Body of pancreas (tissue), 4 donors: ENCODE results near the gene PHACTR3. TPM values are rescaled to one million over a fixed set of nuclear protein-coding genes. Genes with fewer than 3 reads are reported as not detected.

Source experiments
- ATAC-seq: fragments of 150-250 bp; one replicate; pipeline ENCODE4 v1.9.1; 2016
- DNase-seq, 4 donors: peaks; one replicate each; pipeline ENCODE4 v3.0.0-alpha.2; 2019
- H3K27ac ChIP-seq, 4 donors: fragments of 200-600 bp; sonication (generic); 1 replicate in 3 of 4; 2 replicates in 1 of 4; pipeline versions ENCODE4 v1.5.1 to v1.6.1; 2016 to 2019; ENCODE audit warnings: mild to moderate bottlenecking in 1 of 4, mixed read lengths in 1 of 4, moderate library complexity in 1 of 4
- H3K27me3 ChIP-seq, 2 donors: fragments of 200-600 bp; sonication (generic); one replicate each; pipeline ENCODE4 v1.6.0; 2016; ENCODE audit warnings: mild to moderate bottlenecking in 1 of 2
- H3K36me3 ChIP-seq, 2 donors: fragments of 200-600 bp; sonication (generic); replicated peaks in 1 of 2; 2 replicates each; pipeline ENCODE4 v1.5.1; 2016; ENCODE audit warnings: low read depth in 2 of 2; ENCODE audit not compliant: insufficient read depth in 1 of 2
- H3K4me1 ChIP-seq: fragments of 200-600 bp; sonication (generic); one replicate; pipeline ENCODE4 v1.6.0; 2016
- H3K4me3 ChIP-seq, 2 donors: fragments of 200-600 bp; sonication (generic); 1 replicate in 1 of 2; 2 replicates in 1 of 2; pipeline ENCODE4 v1.5.1; 2016 to 2019
- H3K9me3 ChIP-seq, 3 donors: fragments of 200-600 bp; sonication (generic); 1 replicate in 2 of 3; 2 replicates in 1 of 3; pipeline ENCODE4 v1.5.1; 2016
- POLR2A ChIP-seq, 3 donors: fragments of 450-650 bp; IDR thresholded peaks; one replicate each; pipeline ENCODE4 v1.6.1; 2016; ENCODE audit warnings: antibody characterized with exemption in 3 of 3, mild to moderate bottlenecking in 2 of 3
- WGBS, 2 donors: methylation state at CpG; one replicate each; pipeline ENCODE4 v1.1.5; 2017; 5-methylcytosine and 5-hydroxymethylcytosine counted together
- intact Hi-C: fragments of 100-400 bp; cut with DNase I; formaldehyde crosslinking; loops from one replicate; pipeline ENCODE4 v1.15.1; 2023
- total RNA-seq, 2 donors: library from RNA; depleted of rRNA; stranded (reverse); fragments of >200 nt; gene quantifications; one replicate each; pipeline ENCODE4 v1.1.0, GENCODE V29; 2016
- TF ChIP-seq, protein P1 (sequence below), 7 experiments: fragments of 450-650 bp in 4 of 7; fragments of 200-600 bp in 3 of 7; sonication (generic) in 3 of 7; IDR thresholded peaks; one replicate each; pipeline ENCODE4 v1.5.1; 2016 to 2019; ENCODE audit warnings: antibody characterized with exemption in 7 of 7

PHACTR3 gene
- total RNA-seq, 2 donors from 2014 or later = 0.52 to 0.66 TPM

DNA sequence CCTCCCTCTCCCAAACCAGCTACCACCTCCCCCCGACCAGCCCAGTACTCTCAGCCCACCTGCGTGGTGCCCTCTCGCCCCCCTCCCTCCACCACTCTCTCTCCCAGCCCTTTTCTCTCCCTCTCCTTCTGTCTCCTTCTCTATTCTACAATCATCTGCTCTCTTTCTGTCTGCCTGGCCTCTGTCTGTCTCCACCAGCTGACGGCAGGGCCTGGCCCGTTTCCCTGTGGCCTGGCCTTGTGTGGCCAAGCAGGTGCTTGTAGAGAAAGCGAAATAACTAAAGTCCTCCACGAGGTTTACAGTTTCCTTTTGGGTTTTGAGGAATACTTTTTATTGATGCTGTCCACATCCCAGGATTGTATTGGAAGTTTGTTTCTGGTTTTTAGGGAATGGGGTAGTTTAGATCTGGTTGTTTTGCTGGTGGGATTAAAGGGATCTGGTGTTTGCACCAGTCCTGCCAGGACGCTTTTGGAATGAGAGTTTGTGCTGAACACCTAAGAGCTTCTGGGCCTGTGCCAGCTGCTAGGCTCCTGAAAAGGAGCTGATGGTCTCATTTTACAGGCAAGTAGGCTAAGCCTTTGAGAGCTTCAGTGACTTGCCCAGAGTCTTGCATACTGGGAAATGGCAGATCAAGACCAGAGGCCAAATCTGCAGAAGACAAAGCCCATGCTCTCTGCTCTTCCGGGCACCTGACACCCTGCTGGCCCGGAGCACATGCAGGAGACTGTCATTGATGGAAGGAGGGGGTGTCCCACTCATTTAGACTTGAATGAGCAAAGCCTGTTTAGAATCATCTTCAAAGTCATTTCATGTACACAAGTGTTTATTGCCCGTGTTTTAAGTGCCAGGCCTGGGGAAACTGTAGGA, 167.4 kb downstream of the PHACTR3 start:
- H3K4me1 ChIP-seq = no peaks in the 10 kb centered on the region
- H3K9me3 ChIP-seq = no peaks in the 10 kb centered on the region
- no peak for TF ChIP-seq POLR2A (IDR thresholded peaks at IDR 0.05)
- TF ChIP-seq, protein P1, sequence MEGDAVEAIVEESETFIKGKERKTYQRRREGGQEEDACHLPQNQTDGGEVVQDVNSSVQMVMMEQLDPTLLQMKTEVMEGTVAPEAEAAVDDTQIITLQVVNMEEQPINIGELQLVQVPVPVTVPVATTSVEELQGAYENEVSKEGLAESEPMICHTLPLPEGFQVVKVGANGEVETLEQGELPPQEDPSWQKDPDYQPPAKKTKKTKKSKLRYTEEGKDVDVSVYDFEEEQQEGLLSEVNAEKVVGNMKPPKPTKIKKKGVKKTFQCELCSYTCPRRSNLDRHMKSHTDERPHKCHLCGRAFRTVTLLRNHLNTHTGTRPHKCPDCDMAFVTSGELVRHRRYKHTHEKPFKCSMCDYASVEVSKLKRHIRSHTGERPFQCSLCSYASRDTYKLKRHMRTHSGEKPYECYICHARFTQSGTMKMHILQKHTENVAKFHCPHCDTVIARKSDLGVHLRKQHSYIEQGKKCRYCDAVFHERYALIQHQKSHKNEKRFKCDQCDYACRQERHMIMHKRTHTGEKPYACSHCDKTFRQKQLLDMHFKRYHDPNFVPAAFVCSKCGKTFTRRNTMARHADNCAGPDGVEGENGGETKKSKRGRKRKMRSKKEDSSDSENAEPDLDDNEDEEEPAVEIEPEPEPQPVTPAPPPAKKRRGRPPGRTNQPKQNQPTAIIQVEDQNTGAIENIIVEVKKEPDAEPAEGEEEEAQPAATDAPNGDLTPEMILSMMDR (IDR thresholded peaks at IDR 0.05) = no peak
- no peaks in the 10 kb centered on the region for H3K36me3 ChIP-seq
- no peaks in the 10 kb centered on the region for H3K27me3 ChIP-seq
- WGBS, 2 donors = 46 to 51% methylated on average over 11 of the region's 11 CpGs
- DNase-seq (peak in 1 of 4 donors; percentile 33), ATAC-seq (no peak)
- intact Hi-C loops = no loop called here
- no peak overlapping the region for H3K4me3 ChIP-seq
- no peak overlapping the region for H3K27ac ChIP-seq

DNA sequence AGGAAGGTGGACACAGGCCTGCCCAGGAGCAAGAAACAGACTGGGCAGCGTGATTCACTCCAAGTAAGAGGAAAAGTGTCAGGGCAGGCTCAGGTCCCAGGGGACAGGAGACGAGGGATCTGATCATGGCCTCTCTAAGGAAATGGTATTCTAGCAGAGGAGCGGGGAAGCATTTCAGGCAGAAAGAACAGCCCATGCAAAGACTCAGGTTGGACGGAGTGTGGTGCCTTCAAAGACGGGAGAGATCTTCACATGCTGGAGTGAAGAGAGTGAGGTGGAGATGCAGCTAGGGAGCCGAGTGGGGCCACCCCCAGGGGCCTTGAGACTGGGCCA, 168.0 kb downstream of the PHACTR3 start:
- TF ChIP-seq POLR2A (IDR thresholded peaks at IDR 0.05) = no peak
- TF ChIP-seq, protein P1 (IDR thresholded peaks at IDR 0.05) = no peak
- H3K4me1 ChIP-seq = no peaks in the 10 kb centered on the region
- H3K27ac ChIP-seq = no peak overlapping the region
- no peaks in the 10 kb centered on the region for H3K36me3 ChIP-seq
- WGBS, 2 donors = 75 to 76% methylated on average over 5 of the region's 6 CpGs
- H3K9me3 ChIP-seq = no peaks in the 10 kb centered on the region
- DNase-seq (no peak), ATAC-seq (no peak)
- no peaks in the 10 kb centered on the region for H3K27me3 ChIP-seq
- no peak overlapping the region for H3K4me3 ChIP-seq
- intact Hi-C loops = no loop called here

DNA sequence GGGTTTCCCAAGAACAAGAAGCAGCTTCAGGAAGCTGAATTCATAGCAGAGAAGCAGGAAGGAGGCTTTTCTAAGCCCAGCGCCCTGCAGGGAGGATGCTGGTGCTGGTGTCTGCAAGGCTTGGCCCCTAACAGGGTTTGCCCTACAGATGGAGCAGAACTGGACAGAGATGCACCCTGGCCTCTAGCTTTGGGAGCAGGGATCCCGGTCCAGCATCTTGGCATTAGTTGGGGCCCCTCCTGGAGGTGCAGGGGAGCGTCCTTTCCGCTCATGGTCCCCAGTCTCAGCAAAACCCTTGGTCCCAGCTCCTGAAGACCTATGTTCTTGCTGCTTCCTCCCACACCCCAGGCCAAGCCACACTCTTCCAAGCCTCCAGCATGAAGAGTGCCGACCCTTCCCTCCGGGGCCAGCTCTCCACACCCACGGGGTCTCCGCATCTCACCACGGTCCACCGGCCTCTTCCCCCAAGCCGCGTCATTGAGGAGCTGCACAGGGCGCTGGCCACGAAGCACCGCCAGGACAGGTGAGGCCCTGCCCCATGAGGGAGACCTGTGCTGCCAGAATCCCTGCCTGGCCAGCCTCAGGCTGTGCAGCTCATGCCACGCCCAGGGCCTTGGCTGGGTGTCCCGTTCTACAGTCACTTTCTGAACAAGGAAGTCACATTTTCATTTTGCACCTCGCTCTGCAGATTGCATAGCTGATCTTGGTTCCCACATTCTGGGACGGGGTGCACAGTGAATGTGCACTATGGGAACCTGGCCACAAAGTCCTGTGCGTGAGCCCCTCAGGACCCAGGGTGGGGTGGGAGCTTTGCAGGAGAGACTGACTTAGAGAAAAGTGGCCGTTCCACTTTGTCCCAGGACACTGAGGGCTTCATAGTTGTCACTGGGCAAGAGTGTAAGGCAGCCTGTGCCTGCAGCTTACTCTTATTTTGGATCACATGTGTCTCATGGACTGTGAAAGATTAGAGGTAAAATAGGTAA, 168.9 kb downstream of the PHACTR3 start:
- ATAC-seq (no peak), DNase-seq (no peak)
- TF ChIP-seq, protein P1 (IDR thresholded peaks at IDR 0.05) = no peak
- no peak for TF ChIP-seq POLR2A (IDR thresholded peaks at IDR 0.05)
- no peaks in the 10 kb centered on the region for H3K4me1 ChIP-seq
- no peaks in the 10 kb centered on the region for H3K9me3 ChIP-seq
- intact Hi-C loops = no loop called here
- H3K4me3 ChIP-seq = no peak overlapping the region
- H3K36me3 ChIP-seq = no peaks in the 10 kb centered on the region
- WGBS, 2 donors = 75 to 85% methylated on average over 17 to 21 of the region's 21 CpGs
- H3K27ac ChIP-seq = no peak overlapping the region
- no peaks in the 10 kb centered on the region for H3K27me3 ChIP-seq

DNA sequence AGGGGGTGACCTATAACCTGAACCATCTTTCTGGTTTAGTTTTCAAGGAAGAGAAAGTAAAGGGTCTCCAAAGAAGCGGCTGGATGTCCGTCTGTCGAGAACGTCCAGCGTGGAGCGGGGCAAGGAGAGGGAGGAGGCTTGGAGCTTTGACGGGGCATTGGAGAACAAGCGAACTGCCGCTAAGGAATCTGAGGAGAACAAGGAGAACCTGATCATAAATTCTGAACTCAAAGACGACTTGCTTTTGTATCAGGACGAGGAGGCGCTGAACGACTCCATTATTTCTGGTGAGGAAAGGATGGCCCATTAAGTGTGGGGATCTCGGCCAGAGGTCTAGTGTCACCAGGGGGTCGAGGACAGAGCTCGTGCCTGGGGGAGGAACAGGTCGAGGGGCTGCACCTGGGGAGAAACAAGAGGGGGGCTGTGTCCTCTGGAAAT, 169.9 kb downstream of the PHACTR3 start:
- ATAC-seq (no peak), DNase-seq (no peak)
- H3K4me1 ChIP-seq = no peaks in the 10 kb centered on the region
- H3K4me3 ChIP-seq = no peak overlapping the region
- no peaks in the 10 kb centered on the region for H3K9me3 ChIP-seq
- no peaks in the 10 kb centered on the region for H3K27me3 ChIP-seq
- no peak overlapping the region for H3K27ac ChIP-seq
- TF ChIP-seq POLR2A (IDR thresholded peaks at IDR 0.05) = no peak
- TF ChIP-seq, protein P1 (IDR thresholded peaks at IDR 0.05) = no peak
- H3K36me3 ChIP-seq = no peaks in the 10 kb centered on the region
- 66% methylated on average over 17 of the region's 17 CpGs for WGBS, 2 donors
- intact Hi-C loops = no loop called here
